ENCODE results near the gene RAPGEF6.
"Not testable (repeated sequence)": the region's sequence is repeated elsewhere in the genome, so short reads cannot be mapped to it uniquely, and the experiment has no call there.

Gene RAPGEF6

GRCh38 chr5:131487371-131487770 is 147.7 kb downstream of the RAPGEF6 start:
- not testable (repeated sequence) for DNase-seq

GRCh38 chr5:131482617-131483016 is 152.4 kb downstream of the RAPGEF6 start:
- DNase-seq = no peak

GRCh38 chr5:131481569-131481968 is 153.5 kb downstream of the RAPGEF6 start:
- DNase-seq = no peak

- DNase-seq = no peak
Measured at GRCh38 chr5:131475541-131475941, 159.5 kb downstream of the RAPGEF6 start.

- DNase-seq = no peak
Measured at GRCh38 chr5:131473731-131474130, 161.3 kb downstream of the RAPGEF6 start.

GRCh38 chr5:131466171-131466766 is 168.8 kb downstream of the RAPGEF6 start:
- no peak for DNase-seq

- no peak for DNase-seq
Measured at GRCh38 chr5:131463656-131464055, 171.4 kb downstream of the RAPGEF6 start.

- DNase-seq = no peak
Measured at GRCh38 chr5:131462454-131462853, 172.6 kb downstream of the RAPGEF6 start.

- no peak for DNase-seq
Measured at GRCh38 chr5:131461742-131462141, 173.3 kb downstream of the RAPGEF6 start.

- DNase-seq = no peak
Measured at GRCh38 chr5:131460867-131461572, 174.0 kb downstream of the RAPGEF6 start.

- no peak for DNase-seq
Measured at GRCh38 chr5:131460133-131460532, 174.9 kb downstream of the RAPGEF6 start.

GRCh38 chr5:131459216-131459615 is 175.8 kb downstream of the RAPGEF6 start:
- no peak for DNase-seq

GRCh38 chr5:131457193-131457592 is 177.8 kb downstream of the RAPGEF6 start:
- DNase-seq = no peak

- no peak for DNase-seq
Measured at GRCh38 chr5:131450941-131451340, 184.1 kb downstream of the RAPGEF6 start.

GRCh38 chr5:131441184-131441583 is 193.8 kb downstream of the RAPGEF6 start:
- no peak for DNase-seq

- DNase-seq = no peak
Measured at GRCh38 chr5:131436081-131436480, 198.9 kb downstream of the RAPGEF6 start.

GRCh38 chr5:131433109-131433508 is 201.9 kb downstream of the RAPGEF6 start:
- DNase-seq = no peak

- no peak for DNase-seq
Measured at GRCh38 chr5:131431794-131432193, 203.2 kb downstream of the RAPGEF6 start.

- DNase-seq = no peak
Measured at GRCh38 chr5:131430794-131431193, 204.2 kb downstream of the RAPGEF6 start.

GRCh38 chr5:131426011-131426410 is 209.0 kb downstream of the RAPGEF6 start:
- no peak for DNase-seq

GRCh38 chr5:131423056-131423455 is 212.0 kb downstream of the RAPGEF6 start:
- DNase-seq = no peak

- DNase-seq = no peak
Measured at GRCh38 chr5:131419877-131420276, 215.2 kb downstream of the RAPGEF6 start.

GRCh38 chr5:131418846-131419245 is 216.2 kb downstream of the RAPGEF6 start:
- no peak for DNase-seq

- DNase-seq = peak; percentile 75
Measured at GRCh38 chr5:131417240-131417869, 217.7 kb downstream of the RAPGEF6 start.
